PC-3 (cell line): Measurements from ENCODE around the gene ATIC. TPM values are rescaled to one million over a fixed set of nuclear protein-coding genes. Genes with fewer than 3 reads are reported as not detected.

ENCODE experiments used
- ATAC-seq: fragments of 200-7000 bp; cut with Tn5 transposase; 2 replicates; pipeline ENCODE4 v1.9.1; 2020; ENCODE audit warnings: mild to moderate bottlenecking, moderate library complexity
- BruUV-seq: library from RNA; stranded (reverse); fragments of 400-500 nt; replicated peaks from 2 replicates; lab custom pipeline; 2021; lab: Mats Ljungman, UMichigan
- CTCF ChIA-PET: fragments of 300-600 bp; sonication (Branson Sonifier 250); formaldehyde crosslinking; loops from one replicate; lab custom pipeline; 2022; ENCODE audit warnings: antibody characterized with exemption; lab: Charles Lee
- POLR2A ChIA-PET: fragments of 300-600 bp; sonication (Branson Sonifier 250); formaldehyde crosslinking; loops from one replicate; lab custom pipeline; 2022; ENCODE audit warnings: antibody characterized with exemption; ENCODE audit not compliant: unreplicated experiment; lab: Charles Lee
- DNase-seq: peaks from one replicate; pipeline ENCODE4 v3.0.0-alpha.2; 2015
- H2AFZ ChIP-seq: fragments of 300-600 bp; sonication (generic); 2 replicates; pipeline ENCODE4 v1.6.0; 2016; ENCODE audit warnings: antibody characterized with exemption, low read length
- H3F3A ChIP-seq: fragments of 300-600 bp; sonication (generic); one replicate; pipeline ENCODE4 v1.6.0; 2017; ENCODE audit warnings: antibody characterized with exemption, low read length, control low read depth, mild to moderate bottlenecking; ENCODE audit not compliant: unreplicated experiment
- H3K27ac ChIP-seq: fragments of 300-600 bp; sonication (generic); 2 replicates; pipeline ENCODE4 v1.5.1; 2016; ENCODE audit warnings: mild to moderate bottlenecking, low read length
- H3K27me3 ChIP-seq: fragments of 300-600 bp; sonication (generic); 2 replicates; pipeline ENCODE4 v1.6.1; 2016; ENCODE audit warnings: low read length, mixed read lengths
- H3K36me3 ChIP-seq: fragments of 300-600 bp; sonication (generic); 2 replicates; pipeline ENCODE4 v1.6.1; 2016; ENCODE audit warnings: low read depth, mixed run types, low read length, mixed read lengths
- H3K4me1 ChIP-seq: fragments of 300-600 bp; sonication (generic); 2 replicates; pipeline ENCODE4 v1.5.1; 2016; ENCODE audit warnings: low read length; ENCODE audit not compliant: insufficient read depth
- H3K4me2 ChIP-seq: fragments of 300-600 bp; sonication (generic); 2 replicates; pipeline ENCODE4 v1.6.0; 2016; ENCODE audit warnings: low read length
- H3K4me3 ChIP-seq: fragments of 300-600 bp; sonication (generic); 2 replicates; pipeline ENCODE4 v1.5.1; 2016; ENCODE audit warnings: mild to moderate bottlenecking, low read length, mixed read lengths
- H3K79me2 ChIP-seq: fragments of 300-600 bp; sonication (generic); 2 replicates; pipeline ENCODE4 v1.6.1; 2017; ENCODE audit warnings: low read length, mixed read lengths
- H3K9ac ChIP-seq: fragments of 300-600 bp; sonication (generic); 2 replicates; pipeline ENCODE4 v1.6.0; 2016; ENCODE audit warnings: mild to moderate bottlenecking, low read length
- H3K9me2 ChIP-seq: fragments of 300-600 bp; sonication (generic); replicated peaks from 2 replicates; pipeline ENCODE4 v1.6.1; 2016; ENCODE audit warnings: mixed run types, low read length, mixed read lengths
- H3K9me3 ChIP-seq: fragments of 300-600 bp; sonication (generic); 2 replicates; pipeline ENCODE4 v1.6.1; 2016; ENCODE audit warnings: low read length, mixed read lengths
- H4K20me1 ChIP-seq: fragments of 300-600 bp; sonication (generic); 2 replicates; pipeline ENCODE4 v1.6.1; 2016; ENCODE audit warnings: low read length, mixed read lengths
- CTCF ChIP-seq: fragments of 300-600 bp; sonication (generic); conservative IDR thresholded peaks from 2 replicates; pipeline ENCODE4 v1.5.1; 2017; ENCODE audit warnings: antibody characterized with exemption, low read depth, mild to moderate bottlenecking, low read length
- EZH2 ChIP-seq: fragments of 300-600 bp; sonication (generic); IDR thresholded peaks from one replicate; pipeline ENCODE4 v1.6.1; 2017; ENCODE audit warnings: antibody characterized with exemption, mild to moderate bottlenecking, low read length; ENCODE audit not compliant: unreplicated experiment
- EZH2phosphoT487 ChIP-seq: fragments of 300-600 bp; sonication (generic); IDR thresholded peaks from 2 replicates; pipeline ENCODE4 v1.6.1; 2018; ENCODE audit warnings: mild to moderate bottlenecking, antibody characterized with exemption, low read length, borderline replicate concordance
- intact Hi-C: fragments of 100-400 bp; cut with micrococcal nuclease; formaldehyde crosslinking; loops from 2 replicates; pipeline ENCODE4 v1.9.0; 2023
- total RNA-seq: library from RNA; depleted of rRNA; stranded (reverse); fragments of >200 nt; gene quantifications from 2 replicates; pipeline ENCODE4 v1.2.3, GENCODE V29; 2014

Gene ATIC
- total RNA-seq, 1 experiment from 2014 or later: 41.7 TPM

- Histone ChIP-seq H3K27ac (no peak overlapping the region), H2AFZ (no peak overlapping the region), H3K4me1 (no peaks in the 10 kb centered on the region), H4K20me1 (no peaks in the 10 kb centered on the region), H3K4me2 (no peak overlapping the region), H3K9me2 (no peaks in the 10 kb centered on the region), H3K9me3 (no peaks in the 10 kb centered on the region), H3K79me2 (no peaks in the 10 kb centered on the region), H3K4me3 (no peak overlapping the region), H3K36me3 (no peaks in the 10 kb centered on the region), H3F3A (no peaks in the 10 kb centered on the region), H3K27me3 (no peaks in the 10 kb centered on the region), H3K9ac (no peak overlapping the region)
- intact Hi-C loops: loop anchor here (10.0 kb wide), 3 partner anchors 158 to 1458 kb away; partner anchors contain the start of gene VWC2L
- ChIA-PET CTCF (no interaction called here), POLR2A (no interaction called here)
- no peak for DNase-seq
- no TSS peak for BruUV-seq
- ATAC-seq: no peak
- TF ChIP-seq EZH2 (no peak), EZH2phosphoT487 (no peak), CTCF (no peak)
Measured at GRCh38 chr2:215262741-215263362, 49.0 kb upstream of the ATIC start.

- intact Hi-C loops: loop anchor here (10.0 kb wide), 3 partner anchors 160 to 1460 kb away; partner anchors contain the start of gene VWC2L
- no peak for ATAC-seq
Measured at GRCh38 chr2:215264374-215264773, 47.5 kb upstream of the ATIC start.

More at GRCh38 chr2:215264374-215264773, 47.5 kb upstream of the ATIC start:
- H3F3A ChIP-seq: no peaks in the 10 kb centered on the region
- H3K36me3 ChIP-seq: no peaks in the 10 kb centered on the region
- H3K4me1 ChIP-seq: no peaks in the 10 kb centered on the region
- no TSS peak for BruUV-seq
- TF ChIP-seq EZH2 (no peak), CTCF (no peak)
- no peak overlapping the region for H3K27ac ChIP-seq
- no peaks in the 10 kb centered on the region for H3K9me3 ChIP-seq
- H4K20me1 ChIP-seq: no peaks in the 10 kb centered on the region
- H3K4me2 ChIP-seq: no peak overlapping the region
- H3K79me2 ChIP-seq: no peaks in the 10 kb centered on the region
- ChIA-PET POLR2A (no interaction called here), CTCF (no interaction called here)
- H3K9me2 ChIP-seq: no peaks in the 10 kb centered on the region
- DNase-seq: no peak
- H3K4me3 ChIP-seq: no peak overlapping the region
- no peak overlapping the region for H2AFZ ChIP-seq
- H3K9ac ChIP-seq: no peak overlapping the region
- H3K27me3 ChIP-seq: no peaks in the 10 kb centered on the region
